ENCODE results near the gene ZNF195. TPM values are rescaled to one million over a fixed set of nuclear protein-coding genes. Genes with fewer than 3 reads are reported as not detected.

ZNF195 gene
- total and polyA plus RNA-seq, 10 of the 15 experiments (the other 5 are each of a cell fraction or from before 2014, with no cell fraction given) = 30.4 to 51.8 (median 37.8) TPM

- no peak for TF ChIP-seq RAD21 (IDR thresholded peaks at IDR 0.05; ENCODE audit: insufficient read depth, low read depth, low read length)
- TF ChIP-seq ZNF384 (IDR thresholded peaks at IDR 0.05; ENCODE audit: borderline replicate concordance, low read depth, low read length) = no peak
- TF ChIP-seq, protein P1, sequence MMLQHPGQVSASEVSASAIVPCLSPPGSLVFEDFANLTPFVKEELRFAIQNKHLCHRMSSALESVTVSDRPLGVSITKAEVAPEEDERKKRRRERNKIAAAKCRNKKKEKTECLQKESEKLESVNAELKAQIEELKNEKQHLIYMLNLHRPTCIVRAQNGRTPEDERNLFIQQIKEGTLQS (IDR thresholded peaks at IDR 0.05; ENCODE audit: borderline replicate concordance, extremely low read depth, low read depth, low read length) = no peak
- peak; percentile 97 for TF ChIP-seq PBX3 (IDR thresholded peaks at IDR 0.05; ENCODE audit: insufficient replicate concordance, low read depth, low read length)
- no peak for TF ChIP-seq BCLAF1 (IDR thresholded peaks at IDR 0.05)
- TF ChIP-seq SMAD1 (IDR thresholded peaks at IDR 0.05; ENCODE audit: low read depth, partially characterized antibody) = no peak
- peak; percentile 77 for TF ChIP-seq CHD2 (IDR thresholded peaks at IDR 0.05; ENCODE audit: borderline replicate concordance, low read depth, low read length)
- peak; percentile 84 for TF ChIP-seq IKZF1 (conservative IDR thresholded peaks at IDR 0.05)
- 0 out of 2 replicates have a peak, but pooled peaks have one; percentile 36 for TF ChIP-seq HDGF (IDR thresholded peaks at IDR 0.05)
- peak; percentile 67 for TF ChIP-seq ATF2 (IDR thresholded peaks at IDR 0.05; ENCODE audit: low read length)
- no peak for TF ChIP-seq KLF5 (IDR thresholded peaks at IDR 0.05; ENCODE audit: partially characterized antibody)
- TF ChIP-seq, protein P2, sequence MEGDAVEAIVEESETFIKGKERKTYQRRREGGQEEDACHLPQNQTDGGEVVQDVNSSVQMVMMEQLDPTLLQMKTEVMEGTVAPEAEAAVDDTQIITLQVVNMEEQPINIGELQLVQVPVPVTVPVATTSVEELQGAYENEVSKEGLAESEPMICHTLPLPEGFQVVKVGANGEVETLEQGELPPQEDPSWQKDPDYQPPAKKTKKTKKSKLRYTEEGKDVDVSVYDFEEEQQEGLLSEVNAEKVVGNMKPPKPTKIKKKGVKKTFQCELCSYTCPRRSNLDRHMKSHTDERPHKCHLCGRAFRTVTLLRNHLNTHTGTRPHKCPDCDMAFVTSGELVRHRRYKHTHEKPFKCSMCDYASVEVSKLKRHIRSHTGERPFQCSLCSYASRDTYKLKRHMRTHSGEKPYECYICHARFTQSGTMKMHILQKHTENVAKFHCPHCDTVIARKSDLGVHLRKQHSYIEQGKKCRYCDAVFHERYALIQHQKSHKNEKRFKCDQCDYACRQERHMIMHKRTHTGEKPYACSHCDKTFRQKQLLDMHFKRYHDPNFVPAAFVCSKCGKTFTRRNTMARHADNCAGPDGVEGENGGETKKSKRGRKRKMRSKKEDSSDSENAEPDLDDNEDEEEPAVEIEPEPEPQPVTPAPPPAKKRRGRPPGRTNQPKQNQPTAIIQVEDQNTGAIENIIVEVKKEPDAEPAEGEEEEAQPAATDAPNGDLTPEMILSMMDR (IDR thresholded peaks at IDR 0.05 in 2 of 3, conservative IDR thresholded peaks at IDR 0.05 in 1 of 3; ENCODE audit: control insufficient read depth in 2 of 3, extremely low read depth in 1 of 3, insufficient read depth in 1 of 3, low read depth in 3 of 3, low read length in 3 of 3) = no peak
- no peak for TF ChIP-seq ZNF217 (IDR thresholded peaks at IDR 0.05)
- TF ChIP-seq FOS (IDR thresholded peaks at IDR 0.05; ENCODE audit: borderline replicate concordance, extremely low read depth, insufficient read length) = peak; percentile 37
- TF ChIP-seq RELB (IDR thresholded peaks at IDR 0.05; ENCODE audit: low read depth) = peak; percentile 78
- TF ChIP-seq CEBPB (IDR thresholded peaks at IDR 0.05; ENCODE audit: borderline replicate concordance in 1 of 2, low read depth in 2 of 2, low read length in 2 of 2) = no peak
- TF ChIP-seq ESRRA (IDR thresholded peaks at IDR 0.05; ENCODE audit: low read length) = no peak
- no peak for TF ChIP-seq CBX3 (IDR thresholded peaks at IDR 0.05; ENCODE audit: borderline replicate concordance, low read depth)
Observed at GRCh38 chr11:3378426-3379423, at the start of gene ZNF195 (continued).
